Measurements from ENCODE around the gene UQCC2. TPM values are rescaled to one million over a fixed set of nuclear protein-coding genes. Genes with fewer than 3 reads are reported as not detected.

UQCC2 gene
- total RNA-seq, 2 donors from 2014 or later = 24.5 to 25.7 TPM

DNA sequence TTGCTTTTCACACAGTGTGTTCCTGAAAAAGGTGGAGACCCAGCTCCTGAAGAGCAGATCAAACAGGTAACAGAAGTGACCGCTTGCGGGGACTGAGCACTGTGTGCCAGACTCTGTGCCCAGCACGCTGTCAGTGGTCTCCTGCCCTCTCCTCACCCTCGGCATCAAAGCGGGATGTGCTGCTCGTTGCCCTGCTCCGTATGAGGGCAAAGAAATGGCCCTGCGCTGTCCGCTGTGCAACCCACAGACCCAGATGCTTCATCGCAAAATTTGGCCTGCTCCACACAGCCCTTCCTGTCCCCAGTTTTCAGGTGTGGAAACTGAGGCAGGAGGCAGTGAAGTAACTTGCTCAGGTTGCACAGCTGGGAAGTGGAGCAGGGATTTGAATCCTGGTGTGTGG, 13.7 kb downstream of the UQCC2 start:
- no peaks in the 10 kb centered on the region for H3K36me3 ChIP-seq

GRCh38 chr6:33696548-33697518, 14.7 kb downstream of the UQCC2 start:
- Histone ChIP-seq H3K4me3 (no peak overlapping the region), H3K27ac (peak overlapping the region; percentile 37 to 58), H3K9me3 (no peaks in the 10 kb centered on the region), H3K4me1 (replicated peaks) (peaks cover 15% of the 10 kb centered on the region), H3K27me3 (replicated peaks; ENCODE audit: insufficient read depth) (no peaks in the 10 kb centered on the region), H3K36me3 (no peaks in the 10 kb centered on the region)
- peak; percentile 70 for DNase-seq (ENCODE audit: low spot score)
- TF ChIP-seq CTCF (IDR thresholded peaks at IDR 0.05) (no peak), POLR2AphosphoS5 (IDR thresholded peaks at IDR 0.05) (peak; percentile 67)
- 32% methylated on average over 15 of the region's 15 CpGs for WGBS
- intact Hi-C loops (cut with DNase I) = loop anchor here (5.0 kb wide), 1 partner anchor 110 kb away; no protein-coding TSS in a partner anchor

More for the DNA sequence above, 13.7 kb downstream of the UQCC2 start:
- Histone ChIP-seq H3K9me3 (no peaks in the 10 kb centered on the region), H3K4me1 (replicated peaks) (peaks cover 15% of the 10 kb centered on the region), H3K27me3 (replicated peaks; ENCODE audit: insufficient read depth) (no peaks in the 10 kb centered on the region), H3K27ac (peak overlapping the region; percentile 37 to 58), H3K4me3 (no peak overlapping the region)
- TF ChIP-seq POLR2AphosphoS5 (IDR thresholded peaks at IDR 0.05) (no peak), CTCF (IDR thresholded peaks at IDR 0.05) (no peak)
- DNase-seq (ENCODE audit: low spot score) = no peak
- intact Hi-C loops (cut with DNase I) = loop anchor here (5.0 kb wide), 1 partner anchor 111 kb away; no protein-coding TSS in a partner anchor
- WGBS = 91% methylated on average over 10 of the region's 10 CpGs

DNA sequence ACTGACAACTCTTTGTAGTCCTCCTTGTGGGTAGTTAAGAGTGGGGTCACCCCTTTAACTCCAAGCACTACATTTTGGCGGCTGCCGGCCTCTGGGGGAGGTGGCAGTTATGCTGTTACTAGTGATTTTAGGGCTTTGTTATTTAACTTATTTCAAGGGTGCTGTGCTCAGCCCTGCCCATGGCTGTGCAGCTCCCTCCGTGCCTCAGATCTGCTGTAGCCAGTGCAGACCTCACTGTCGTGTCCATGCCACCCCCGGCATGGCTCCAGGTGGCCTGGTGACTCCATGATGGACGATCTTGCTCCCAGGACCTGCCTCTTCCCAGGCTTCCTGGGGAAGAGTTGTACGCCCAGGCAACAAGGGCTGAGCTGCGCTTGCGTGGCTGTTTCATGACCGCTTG, 15.4 kb downstream of the UQCC2 start:
- DNase-seq (ENCODE audit: low spot score) = no peak
- no peaks in the 10 kb centered on the region for H3K27me3 ChIP-seq (replicated peaks; ENCODE audit: insufficient read depth)
- H3K9me3 ChIP-seq = no peaks in the 10 kb centered on the region
- peaks cover 15% of the 10 kb centered on the region for H3K4me1 ChIP-seq (replicated peaks)
- WGBS = 85% methylated on average over 10 of the region's 10 CpGs
- peak overlapping the region; percentile 37 to 58 for H3K27ac ChIP-seq
- intact Hi-C loops (cut with DNase I) = loop anchor here (5.0 kb wide), 1 partner anchor 109 kb away; no protein-coding TSS in a partner anchor
- no peak overlapping the region for H3K4me3 ChIP-seq
- no peaks in the 10 kb centered on the region for H3K36me3 ChIP-seq
- TF ChIP-seq CTCF (IDR thresholded peaks at IDR 0.05) (no peak), POLR2A (IDR thresholded peaks at IDR 0.05) (no peak), POLR2AphosphoS5 (IDR thresholded peaks at IDR 0.05) (no peak)

DNA sequence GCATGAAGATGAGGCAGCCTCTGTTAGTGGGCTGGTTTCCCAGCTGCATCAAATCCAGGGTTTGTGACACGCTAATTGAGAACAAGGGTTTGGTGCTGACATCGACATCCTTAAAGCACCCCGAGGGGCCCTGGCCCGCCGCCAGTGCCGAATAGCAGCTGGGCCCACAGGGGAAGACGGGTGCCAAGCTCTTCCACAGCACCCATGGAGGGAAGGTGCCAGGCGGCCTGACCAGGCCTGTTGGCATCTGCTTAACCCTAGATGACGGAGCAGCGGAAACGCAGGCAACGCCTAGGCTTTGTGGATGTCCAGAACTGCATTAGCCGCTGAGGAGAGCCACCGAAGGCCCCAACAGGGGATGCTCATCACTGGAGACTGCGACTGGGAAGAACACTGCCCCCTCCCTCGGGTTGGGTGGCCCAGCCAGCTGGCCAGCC, 16.0 kb downstream of the UQCC2 start:
- H3K9me3 ChIP-seq = no peaks in the 10 kb centered on the region
- no peak for DNase-seq (ENCODE audit: low spot score)
- intact Hi-C loops (cut with DNase I) = loop anchor here (5.0 kb wide), 1 partner anchor 108 kb away; no protein-coding TSS in a partner anchor
- H3K4me3 ChIP-seq = no peak overlapping the region
- peaks cover 15% of the 10 kb centered on the region for H3K4me1 ChIP-seq (replicated peaks)
- peak overlapping the region in 1 of 2 donors; percentile 37 for H3K27ac ChIP-seq
- WGBS = 56% methylated on average over 16 of the region's 16 CpGs
- TF ChIP-seq POLR2A (IDR thresholded peaks at IDR 0.05) (no peak), POLR2AphosphoS5 (IDR thresholded peaks at IDR 0.05) (no peak), CTCF (IDR thresholded peaks at IDR 0.05) (no peak)
- no peaks in the 10 kb centered on the region for H3K36me3 ChIP-seq
- no peaks in the 10 kb centered on the region for H3K27me3 ChIP-seq (replicated peaks; ENCODE audit: insufficient read depth)

Measured in prostate gland (tissue), 2 donors.